ENCODE data around the gene INPP4A. TPM values are rescaled to one million over a fixed set of nuclear protein-coding genes. Genes with fewer than 3 reads are reported as not detected.
"Not testable (repeated sequence)": the region's sequence is repeated elsewhere in the genome, so short reads cannot be mapped to it uniquely, and the experiment has no call there.

INPP4A gene
- total and polyA plus RNA-seq, 12 donors = 3.8 to 31.2 (median 21.1) TPM

DNA sequence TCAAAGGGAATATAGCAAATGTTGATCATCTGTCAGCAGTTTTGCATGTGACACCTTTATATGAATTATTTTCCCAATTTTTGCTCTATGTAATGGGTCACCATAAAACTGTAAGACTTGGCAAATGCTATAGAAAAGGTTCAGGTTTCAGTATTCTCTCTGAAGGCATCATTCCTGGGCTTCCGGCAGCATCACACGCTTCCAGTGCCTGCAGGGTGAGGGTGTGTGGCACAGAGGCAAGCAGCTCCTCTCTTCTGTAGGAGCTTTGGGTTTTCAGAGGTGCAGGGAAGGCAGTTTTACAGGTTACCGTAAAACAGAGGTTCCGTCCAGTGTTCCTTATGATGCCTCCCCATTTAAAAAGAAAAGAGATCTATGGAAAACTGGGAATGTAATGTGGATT, 144.8 kb downstream of the INPP4A start:
- H3K27me3 ChIP-seq = no peaks in the 10 kb centered on the region
- no peak overlapping the region for H3K4me3 ChIP-seq
- intact Hi-C loops (cut with DNase I) = no loop called here
- DNase-seq (no peak), ATAC-seq (no peak)
- WGBS, 2 donors = 96 to 99% methylated on average over 4 of the region's 4 CpGs
- peaks cover 0 to 86% (median 11%) of the 10 kb centered on the region in 9 donors for H3K36me3 ChIP-seq
- TF ChIP-seq CTCF (IDR thresholded peaks at IDR 0.05) = no peak
- H3K9me3 ChIP-seq = peaks cover 0 to 7% (median 0%) of the 10 kb centered on the region in 11 donors
- no peak overlapping the region for H3K27ac ChIP-seq
- H3K4me1 ChIP-seq = no peaks in the 10 kb centered on the region

DNA sequence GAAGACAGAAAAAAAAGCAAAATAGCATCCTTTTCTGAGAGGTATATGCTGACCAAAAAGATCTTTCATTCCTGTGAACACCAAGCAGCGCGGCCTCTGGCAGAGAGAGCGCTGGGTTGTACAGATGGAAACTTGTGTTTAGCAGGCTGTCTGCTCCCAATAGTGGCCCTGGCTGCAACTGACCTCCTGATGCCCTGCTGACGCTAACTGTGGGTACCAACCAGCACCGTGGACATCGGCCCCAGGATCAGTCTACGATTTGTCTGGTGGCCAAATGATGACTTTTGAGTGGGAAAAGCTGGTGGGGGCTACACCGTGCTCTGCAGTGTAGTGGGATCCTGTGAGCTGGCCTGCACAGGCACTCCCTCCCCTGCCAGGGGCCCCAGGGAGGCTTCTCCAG, 147.9 kb downstream of the INPP4A start:
- H3K27ac ChIP-seq = no peak overlapping the region
- H3K9me3 ChIP-seq = peaks cover 0 to 7% (median 0%) of the 10 kb centered on the region in 11 donors
- peaks cover 0 to 77% (median 14%) of the 10 kb centered on the region in 9 donors for H3K36me3 ChIP-seq
- DNase-seq (no peak), ATAC-seq (peak in 2 of 8 donors; percentile 20 to 50)
- H3K27me3 ChIP-seq = no peaks in the 10 kb centered on the region
- H3K4me3 ChIP-seq = no peak overlapping the region
- H3K4me1 ChIP-seq = no peaks in the 10 kb centered on the region
- no peak for TF ChIP-seq CTCF (IDR thresholded peaks at IDR 0.05)
- intact Hi-C loops (cut with DNase I) = no loop called here
- 95 to 96% methylated on average over 8 of the region's 8 CpGs for WGBS, 2 donors

DNA sequence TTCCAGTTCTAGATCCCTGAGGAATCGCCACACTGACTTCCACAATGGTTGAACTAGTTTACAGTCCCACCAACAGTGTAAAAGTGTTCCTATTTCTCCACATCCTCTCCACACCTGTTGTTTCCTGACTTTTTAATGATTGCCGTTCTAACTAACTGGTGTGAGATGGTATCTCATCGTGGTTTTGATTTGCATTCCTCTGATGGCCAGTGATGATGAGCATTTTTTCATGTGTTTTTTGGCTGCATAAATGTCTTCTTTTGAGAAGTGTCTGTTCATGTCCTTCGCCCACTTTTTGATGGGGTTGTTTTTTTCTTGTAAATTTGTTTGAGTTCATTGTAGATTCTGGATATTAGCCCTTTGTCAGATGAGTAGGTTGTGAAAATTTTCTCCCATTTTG, 150.0 kb downstream of the INPP4A start:
- not testable (repeated sequence) for H3K27ac ChIP-seq, ATAC-seq
- 80 to 91% methylated on average over 2 of the region's 4 CpGs for WGBS, 2 donors

GRCh38 chr2:98598781-98599428, 154.2 kb downstream of the INPP4A start:
- Histone ChIP-seq H3K27ac (no peak overlapping the region), H3K9me3 (peaks cover 0 to 4% (median 0%) of the 10 kb centered on the region in 11 donors), H3K36me3 (peaks cover 0 to 84% (median 39%) of the 10 kb centered on the region in 9 donors), H3K4me3 (no peak overlapping the region), H3K27me3 (no peaks in the 10 kb centered on the region), H3K4me1 (peaks cover 0 to 3% (median 0%) of the 10 kb centered on the region in 9 donors)
- intact Hi-C loops (cut with DNase I) = no loop called here
- ATAC-seq (no peak), DNase-seq (no peak)
- WGBS, 2 donors = 91% methylated on average over 1 of the region's 1 CpG
- no peak for TF ChIP-seq CTCF (IDR thresholded peaks at IDR 0.05)

More for the DNA sequence above, 150.0 kb downstream of the INPP4A start:
- H3K9me3 ChIP-seq; H3K27me3 ChIP-seq; intact Hi-C loops (cut with DNase I); DNase-seq; H3K4me3 ChIP-seq; H3K4me1 ChIP-seq: not testable (repeated sequence)
- H3K36me3 ChIP-seq = peaks cover 0 to 77% (median 31%) of the 10 kb centered on the region in 9 donors

DNA sequence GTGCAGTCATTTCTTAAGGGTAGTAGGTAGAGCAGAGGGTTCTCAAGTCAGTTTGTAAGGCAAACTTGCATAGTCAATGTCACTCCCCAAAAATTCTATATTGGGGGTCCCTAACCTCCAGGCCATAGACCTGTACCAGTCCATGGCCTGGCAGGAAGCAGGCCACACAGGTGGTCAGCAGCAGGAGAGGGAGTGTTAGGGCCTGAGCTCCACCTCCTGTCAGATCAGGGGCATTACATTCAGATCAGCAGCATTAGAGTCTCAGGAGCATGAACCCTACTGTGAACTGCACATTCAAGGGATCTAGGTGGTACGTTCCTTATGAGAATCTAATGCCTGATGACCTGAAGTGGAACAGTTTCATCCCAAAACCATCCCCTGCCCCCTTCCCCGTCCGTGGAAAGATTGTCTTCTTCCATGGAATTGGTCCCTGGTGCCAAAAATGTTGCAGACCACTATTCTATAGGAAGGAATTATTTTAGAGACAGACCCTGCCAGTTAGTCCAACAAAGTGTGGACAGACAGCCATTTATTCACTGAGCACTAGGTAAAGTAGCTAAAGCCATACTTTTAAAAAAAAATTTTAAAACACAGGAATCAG, 157.0 kb downstream of the INPP4A start:
- Histone ChIP-seq H3K9me3 (no peaks in the 10 kb centered on the region), H3K36me3 (peaks cover 0 to 76% (median 39%) of the 10 kb centered on the region in 9 donors), H3K4me3 (no peak overlapping the region), H3K4me1 (peaks cover 2 to 27% (median 20%) of the 10 kb centered on the region in 9 donors), H3K27ac (no peak overlapping the region), H3K27me3 (no peaks in the 10 kb centered on the region)
- peak; percentile 36 to 69 (median 63) for TF ChIP-seq CTCF (IDR thresholded peaks at IDR 0.05)
- intact Hi-C loops (cut with DNase I) = loop anchor here in 9 of 10 donors (2.0 to 10.0 kb wide), 4 partner anchors 157 to 189 kb away; partner anchors contain the start of gene INPP4A (in 1 of the 9)
- ATAC-seq = peak in 7 of 8 donors; percentile 62 to 84 (median 73)
- 61 to 73% methylated on average over 3 of the region's 3 CpGs for WGBS, 2 donors
- no peak for DNase-seq
